HG02571 (cell line): ENCODE data around the gene CD6.

Source experiments
- ATAC-seq: cut with Tn5 transposase; IDR thresholded peaks from one replicate; pipeline ENCODE4 v1.9.1; 2021; ENCODE audit warnings: mild to moderate bottlenecking, moderate library complexity; ENCODE audit not compliant: unreplicated experiment

Gene CD6

GRCh38 chr11:60982184-60982583 lies 10.7 kb downstream of the CD6 start:
- no peak for ATAC-seq

- ATAC-seq, result no peak
Observed at GRCh38 chr11:60984149-60984548, 12.7 kb downstream of the CD6 start.

GRCh38 chr11:60984636-60985035 lies 13.2 kb downstream of the CD6 start:
- ATAC-seq, result no peak

- no peak for ATAC-seq
Observed at GRCh38 chr11:60985501-60985900, 14.0 kb downstream of the CD6 start.

- ATAC-seq, result no peak
Observed at GRCh38 chr11:60985991-60986915, 14.8 kb downstream of the CD6 start.

GRCh38 chr11:60987577-60988277 lies 16.2 kb downstream of the CD6 start:
- ATAC-seq, result no peak

GRCh38 chr11:60988658-60989057 lies 17.2 kb downstream of the CD6 start:
- ATAC-seq, result no peak

DNA sequence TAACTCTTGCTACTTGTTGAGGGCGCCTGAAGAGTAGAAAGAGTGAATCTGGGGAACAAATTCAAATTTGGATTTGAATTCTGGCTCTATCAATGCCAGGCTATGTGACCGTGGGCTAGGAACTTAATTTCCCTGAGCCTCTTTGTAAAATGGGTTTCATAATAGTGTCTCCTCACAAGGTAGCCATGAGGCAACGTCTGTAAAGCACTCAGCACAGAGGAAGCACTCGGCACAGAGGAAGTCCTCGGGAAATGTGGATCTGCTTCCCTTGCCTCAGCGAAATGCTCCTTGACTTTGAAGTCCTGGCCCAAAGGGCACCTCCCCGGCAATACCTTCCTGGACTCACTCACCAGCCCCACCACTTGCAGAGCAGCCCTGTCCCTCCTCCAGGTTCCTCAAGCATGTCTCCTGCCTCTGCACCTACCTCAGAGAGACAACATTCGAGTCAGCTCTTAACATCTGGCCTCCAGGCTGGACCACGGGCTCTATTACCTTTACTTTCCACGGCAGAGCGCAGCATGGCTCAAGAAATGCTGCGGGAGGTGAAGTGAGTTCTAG lies 17.7 kb downstream of the CD6 start:
- no peak for ATAC-seq

DNA sequence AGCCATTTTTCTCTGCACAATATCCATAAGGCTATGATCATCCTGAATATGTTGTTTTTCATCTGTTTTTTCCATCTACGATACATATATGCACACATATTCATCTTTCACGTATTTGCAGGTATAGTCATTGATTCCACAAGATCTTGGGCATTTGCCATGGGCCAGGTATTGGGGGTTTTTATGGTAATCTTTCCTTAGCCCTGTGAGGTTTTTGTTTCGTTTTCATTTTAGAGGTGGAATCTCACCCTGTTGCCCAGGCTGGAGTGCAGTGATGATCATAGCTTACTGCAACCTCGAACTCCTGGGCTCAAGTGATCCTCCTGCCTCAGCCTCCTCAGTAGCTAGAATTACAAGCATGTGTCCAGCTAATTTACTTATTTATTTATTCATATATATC lies 20.0 kb downstream of the CD6 start:
- ATAC-seq, result no peak

- no peak for ATAC-seq
Observed at GRCh38 chr11:60992842-60993409, 21.4 kb downstream of the CD6 start.

DNA sequence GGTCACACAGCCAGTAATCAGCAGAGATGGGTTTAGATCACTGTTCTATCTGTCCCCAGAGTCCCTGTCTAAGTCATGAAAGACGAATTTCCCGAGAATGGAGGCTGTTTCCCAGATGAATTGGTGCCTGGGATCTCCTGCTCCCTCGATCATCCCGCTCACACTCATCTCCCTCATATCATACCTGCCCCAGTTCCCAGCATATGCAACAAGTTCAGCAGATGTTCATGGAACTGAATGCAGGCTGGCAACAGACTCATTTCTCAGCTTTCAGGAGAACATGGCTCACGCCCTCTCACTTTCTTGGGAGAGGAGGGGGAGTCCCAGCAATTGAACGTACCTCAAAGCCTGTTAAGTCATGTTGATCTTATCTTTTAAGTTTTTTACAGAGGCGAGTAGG lies 22.1 kb downstream of the CD6 start:
- no peak for ATAC-seq

DNA sequence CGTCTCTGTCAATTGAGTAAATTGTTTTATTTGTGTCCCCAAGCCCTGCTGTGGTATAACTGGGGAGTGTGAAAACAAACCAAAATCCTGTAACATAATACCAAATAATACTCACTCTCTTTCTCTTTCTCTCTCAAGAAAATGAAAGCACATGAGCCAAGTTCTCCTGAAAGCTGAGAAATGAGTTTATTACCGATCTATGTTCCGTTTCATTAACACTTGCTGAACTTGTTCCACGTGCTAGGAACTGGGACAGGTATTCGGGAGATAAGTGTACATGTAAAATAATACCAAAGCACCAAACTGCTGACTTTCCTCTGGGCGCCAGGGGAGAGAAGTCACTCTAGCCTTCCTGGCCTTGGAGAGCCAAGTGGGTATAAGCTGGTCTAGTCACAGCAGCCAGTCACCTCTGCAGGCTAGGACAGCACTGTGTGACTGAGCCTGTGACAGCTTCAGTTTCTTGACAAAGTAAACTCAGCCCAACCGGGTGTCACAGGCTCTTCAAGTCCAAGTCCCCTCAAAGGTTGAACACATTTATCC lies 23.1 kb downstream of the CD6 start:
- ATAC-seq, result no peak

GRCh38 chr11:60995798-60996197 lies 24.3 kb downstream of the CD6 start:
- ATAC-seq, result no peak

DNA sequence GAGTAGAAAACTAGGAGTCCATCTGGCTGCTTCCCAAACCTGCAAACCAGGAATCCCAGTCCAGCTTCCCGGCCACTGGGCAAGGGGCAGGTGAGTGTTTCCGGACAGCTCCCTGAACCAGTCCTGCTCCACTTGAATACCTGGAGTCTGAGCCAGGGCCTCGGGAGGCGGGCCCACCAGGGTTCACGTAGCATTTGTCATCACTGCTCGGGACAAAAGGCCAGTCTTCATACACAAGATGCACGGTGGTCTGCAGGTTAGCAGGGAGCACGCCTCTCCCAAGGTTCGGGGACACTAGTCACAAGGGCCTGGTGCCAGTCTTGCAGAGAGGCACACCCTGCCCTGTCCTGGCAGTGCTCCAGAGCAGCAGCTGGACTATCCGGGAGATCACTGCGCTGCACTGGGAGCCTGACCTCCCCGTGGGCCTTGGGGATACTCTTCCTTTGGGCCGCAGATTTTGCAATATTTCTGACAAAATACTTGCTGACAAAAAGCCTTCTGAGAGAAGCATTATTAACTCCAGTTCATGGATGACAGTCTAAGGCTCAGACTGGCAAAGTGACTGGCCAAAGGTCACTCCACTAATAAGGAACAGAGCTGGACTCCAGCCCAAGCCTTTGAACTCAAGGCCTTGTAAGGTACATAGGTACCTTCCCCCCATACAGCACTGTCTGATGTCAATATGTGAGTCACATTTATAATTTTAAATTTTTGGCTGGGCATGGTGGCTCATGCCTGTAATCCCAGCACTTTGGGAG lies 25.1 kb downstream of the CD6 start:
- ATAC-seq, result no peak

- ATAC-seq, result no peak
Observed at GRCh38 chr11:61000426-61000825, 28.9 kb downstream of the CD6 start.

DNA sequence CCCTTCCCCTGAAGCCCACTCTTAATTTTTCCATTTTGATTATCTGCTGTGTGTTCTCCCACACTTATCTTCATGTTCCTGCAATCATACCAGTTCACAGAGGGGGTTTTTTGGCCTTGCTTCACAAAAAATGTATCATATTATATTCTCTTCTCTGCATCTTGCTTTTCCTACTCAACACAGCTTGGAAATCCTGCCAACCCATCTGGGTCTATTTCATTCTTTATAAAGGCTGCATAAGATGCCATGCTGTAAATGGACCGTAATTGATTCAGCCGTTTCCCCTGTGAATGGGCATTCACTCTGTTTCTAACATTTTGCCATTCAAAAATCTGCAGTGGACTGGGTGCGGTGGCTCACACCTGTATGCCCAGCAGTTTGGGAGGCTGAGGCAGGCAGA lies 30.5 kb downstream of the CD6 start:
- ATAC-seq, result no peak

GRCh38 chr11:61002598-61002997 lies 31.1 kb downstream of the CD6 start:
- ATAC-seq, result no peak

DNA sequence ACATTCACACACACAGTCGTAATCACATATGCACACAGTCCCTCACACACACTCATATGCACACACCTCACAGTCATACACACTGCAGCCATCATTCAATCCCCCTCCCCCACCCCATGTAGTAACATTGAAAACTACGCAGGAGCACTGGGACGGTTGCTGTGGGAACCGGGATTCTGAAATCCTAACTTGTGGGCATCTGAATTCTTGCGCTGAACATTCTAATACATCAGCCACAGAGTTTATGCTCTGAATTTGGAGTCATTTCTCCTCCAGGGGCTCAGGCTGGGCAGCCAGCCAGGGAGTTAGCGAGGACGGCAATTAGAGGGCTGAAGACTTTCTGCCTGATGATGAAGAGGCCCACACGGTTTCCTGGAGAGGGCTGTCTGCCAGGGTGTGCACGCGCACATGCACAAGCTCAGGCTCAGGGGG lies 32.7 kb downstream of the CD6 start:
- no peak for ATAC-seq

- ATAC-seq, result no peak
Observed at GRCh38 chr11:61004761-61005181, 33.3 kb downstream of the CD6 start.

- no peak for ATAC-seq
Observed at GRCh38 chr11:61007383-61007955, 36.0 kb downstream of the CD6 start.
